ENCODE data around the gene KLHL29.

The KLHL29 gene

DNA sequence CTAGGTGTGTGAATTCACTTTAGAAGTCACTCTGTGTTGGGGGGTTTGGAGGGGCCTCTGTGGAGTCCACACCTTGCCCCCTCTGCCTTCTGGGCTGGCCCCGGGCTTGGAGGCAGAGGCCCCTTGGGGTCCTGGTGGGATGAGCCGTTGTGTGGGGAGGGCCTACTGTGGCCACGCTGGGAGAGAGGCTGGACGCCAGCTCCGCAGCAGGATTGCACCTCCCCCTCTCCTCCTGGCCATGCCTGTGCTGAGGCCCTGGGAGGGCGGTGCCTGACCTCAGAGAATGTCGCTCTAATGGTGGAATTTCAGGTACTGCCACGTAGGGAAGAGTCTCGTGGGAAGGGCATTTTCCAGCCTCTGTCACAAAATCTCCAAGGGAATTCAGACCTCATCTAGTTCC is 304.9 kb downstream of the KLHL29 start:
- DNase-seq = no peak

DNA sequence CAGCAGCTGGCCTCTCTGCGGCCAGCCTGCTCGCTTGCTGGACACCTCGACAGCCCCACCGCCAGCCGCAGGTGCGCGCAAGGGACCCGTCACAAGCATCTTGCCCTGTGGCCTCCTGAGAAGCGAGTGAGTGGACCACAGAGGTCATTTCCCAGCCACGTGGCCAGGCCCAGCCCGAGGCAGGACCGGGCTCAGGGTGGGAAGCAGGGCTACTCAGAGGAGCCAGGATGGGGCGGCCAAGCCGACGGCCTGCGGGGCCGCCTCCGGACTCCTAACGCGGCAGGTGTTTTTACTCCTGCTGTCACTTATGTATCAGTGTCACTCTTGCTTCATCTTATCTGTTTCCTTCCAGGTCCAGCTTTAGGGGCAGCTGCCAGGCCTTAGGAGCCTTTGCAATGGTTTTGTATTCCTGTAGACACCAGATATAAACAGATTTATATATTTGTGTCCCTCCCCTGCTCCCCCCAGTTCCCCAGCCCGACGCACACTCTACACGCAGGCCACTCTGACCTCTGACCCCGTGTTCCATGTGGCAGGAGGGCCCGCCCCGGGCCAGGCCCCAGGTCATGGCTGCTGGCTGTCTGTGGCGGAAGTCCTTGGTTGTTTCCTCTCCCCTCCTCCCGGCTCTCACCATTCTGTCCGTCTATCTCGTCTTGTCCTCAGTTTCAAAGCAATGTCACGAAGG is 305.6 kb downstream of the KLHL29 start:
- DNase-seq = no peak

DNA sequence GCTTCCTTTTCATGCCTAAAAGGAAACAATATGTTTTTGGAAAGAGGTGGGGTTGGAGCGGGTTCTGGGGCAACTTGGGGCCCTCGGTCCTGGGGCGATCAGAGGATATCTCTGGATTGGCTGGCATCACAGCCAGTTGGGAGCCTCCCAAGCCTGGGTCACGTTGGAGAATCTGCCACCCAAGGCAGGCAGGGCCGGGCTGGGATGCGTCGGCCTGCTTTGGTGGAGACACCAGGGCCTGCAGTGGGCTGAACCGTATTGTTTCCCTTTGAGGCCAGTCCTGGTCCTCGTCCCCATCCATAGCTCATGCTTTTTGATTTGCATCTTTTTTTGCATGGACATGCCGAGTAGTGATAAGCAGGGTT is 306.1 kb downstream of the KLHL29 start:
- no peak for DNase-seq

DNA sequence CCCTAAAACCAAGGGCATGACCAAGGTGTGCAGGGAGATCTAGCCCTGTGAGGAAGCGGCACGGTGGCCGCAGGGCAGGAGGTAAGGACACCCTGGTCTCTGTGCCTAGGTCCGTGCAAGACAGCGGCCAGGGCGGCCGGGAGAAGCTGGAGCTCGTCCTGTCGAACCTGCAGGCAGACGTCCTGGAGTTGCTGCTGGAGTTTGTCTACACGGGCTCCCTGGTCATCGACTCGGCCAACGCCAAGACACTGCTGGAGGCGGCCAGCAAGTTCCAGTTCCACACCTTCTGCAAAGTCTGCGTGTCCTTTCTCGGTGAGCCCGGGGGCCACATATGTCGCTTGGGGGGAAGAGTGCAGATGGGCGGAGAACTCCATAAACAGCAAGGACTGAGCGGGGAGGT is 306.6 kb downstream of the KLHL29 start:
- DNase-seq = no peak

DNA sequence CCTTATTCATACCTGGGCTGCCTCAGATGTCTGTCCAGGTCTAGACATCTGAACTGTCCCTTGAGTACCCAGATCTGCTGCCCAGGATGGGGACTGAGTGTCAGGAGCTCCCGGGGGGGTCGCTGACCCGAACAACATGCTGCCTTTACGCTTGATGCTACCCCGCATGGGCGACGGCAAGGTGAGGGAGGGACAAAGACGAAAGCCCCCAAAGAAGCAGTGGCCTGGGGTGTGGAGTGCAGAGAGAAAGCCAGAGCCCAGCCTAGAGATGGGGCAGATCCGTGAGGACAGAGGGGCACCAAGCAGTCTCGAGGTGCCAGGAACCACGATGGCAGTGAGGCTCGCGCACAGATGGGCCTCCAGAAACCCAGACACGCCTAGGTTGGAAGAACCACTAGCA is 307.3 kb downstream of the KLHL29 start:
- DNase-seq = no peak

DNA sequence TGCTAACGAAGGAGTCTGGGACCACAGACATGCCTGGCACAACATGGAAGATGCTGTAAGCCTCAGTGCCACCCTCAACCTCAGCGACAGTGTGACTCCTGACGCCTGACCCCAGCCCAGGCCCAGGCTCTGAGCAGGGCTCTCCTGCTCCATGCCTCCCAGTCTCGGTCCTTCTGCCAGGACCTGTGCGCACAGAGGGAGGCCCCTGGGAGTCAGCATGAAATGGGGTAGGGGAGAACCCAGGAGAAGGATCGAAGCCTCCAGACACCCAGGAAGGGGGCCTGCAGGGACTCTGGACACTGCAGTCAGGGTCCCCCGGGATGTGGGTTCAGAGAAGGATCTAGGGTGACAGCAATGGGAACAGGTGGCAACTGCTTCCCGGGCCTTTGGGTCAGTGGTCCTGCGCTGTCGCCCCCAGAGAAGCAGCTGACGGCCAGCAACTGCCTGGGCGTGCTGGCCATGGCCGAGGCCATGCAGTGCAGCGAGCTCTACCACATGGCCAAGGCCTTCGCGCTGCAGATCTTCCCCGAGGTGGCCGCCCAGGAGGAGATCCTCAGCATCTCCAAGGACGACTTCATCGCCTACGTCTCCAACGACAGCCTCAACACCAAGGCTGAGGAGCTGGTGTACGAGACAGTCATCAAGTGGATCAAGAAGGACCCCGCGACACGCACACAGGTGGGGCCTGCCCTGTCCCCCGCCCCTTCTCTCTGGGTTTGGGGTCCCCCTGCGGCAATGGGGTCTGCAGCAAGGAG is 308.0 kb downstream of the KLHL29 start:
- DNase-seq = no peak

DNA sequence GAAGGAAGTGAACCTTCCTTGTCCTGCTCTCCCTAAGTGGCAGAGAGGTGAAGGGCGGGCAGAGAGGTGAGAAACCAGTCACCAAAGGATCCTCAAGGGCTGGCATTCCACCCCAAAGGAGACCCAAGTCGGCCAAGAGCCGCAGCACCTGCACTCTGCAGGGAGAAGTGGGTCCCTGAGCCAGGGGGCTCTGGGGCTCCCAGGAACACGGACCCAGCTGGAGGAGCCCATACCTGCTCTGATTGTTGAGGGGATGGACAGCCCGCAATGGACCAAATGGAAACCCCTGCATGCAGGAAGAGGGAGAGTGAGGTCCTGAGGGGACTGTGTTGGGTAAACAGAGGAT is 308.6 kb downstream of the KLHL29 start:
- no peak for DNase-seq

DNA sequence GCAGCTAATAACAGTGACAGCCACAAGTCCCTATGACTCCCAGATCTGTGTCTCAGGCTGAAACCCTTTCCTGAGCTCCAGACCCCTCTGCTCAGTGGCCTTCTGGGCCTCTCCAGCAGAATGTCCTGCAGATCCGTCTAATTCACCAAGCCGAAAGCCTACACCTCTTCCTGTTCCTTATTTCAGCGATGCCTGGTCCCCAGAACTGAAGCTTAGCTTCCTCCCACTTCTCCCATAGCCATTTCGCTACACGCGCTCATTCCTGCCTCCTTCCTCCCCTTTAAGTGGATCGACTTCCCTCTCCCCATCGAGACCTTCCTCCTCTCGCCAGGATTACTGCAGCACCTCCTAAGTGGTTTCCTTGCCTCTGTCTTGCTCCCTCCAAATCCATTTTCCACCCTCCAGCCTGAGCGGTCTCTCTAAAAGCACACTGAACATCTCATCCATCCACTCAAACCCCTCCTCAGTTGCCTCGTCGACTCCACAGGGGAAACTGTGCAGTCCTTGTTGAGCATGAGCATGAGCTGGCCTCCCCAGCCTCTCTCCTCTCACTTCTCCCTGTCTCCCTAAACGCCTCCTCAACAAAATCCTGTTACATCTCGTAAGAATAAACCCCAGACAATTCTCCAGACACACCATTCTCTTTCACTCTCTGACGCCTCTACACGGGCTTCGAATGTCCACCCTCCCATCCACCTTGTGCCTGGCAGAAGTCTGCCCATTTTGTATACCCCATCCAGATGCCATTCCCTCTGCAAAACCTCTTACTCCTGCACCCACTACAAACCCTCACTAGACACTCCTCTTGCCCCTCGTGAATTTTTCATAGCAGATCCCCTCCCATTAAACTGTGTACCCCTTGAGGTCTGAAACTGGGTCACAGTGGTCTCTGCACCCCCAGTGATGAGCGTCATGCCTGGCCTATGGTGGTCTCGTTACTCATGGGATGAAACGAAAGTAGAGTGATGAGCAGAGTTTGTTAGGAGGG is 309.4 kb downstream of the KLHL29 start:
- no peak for DNase-seq

DNA sequence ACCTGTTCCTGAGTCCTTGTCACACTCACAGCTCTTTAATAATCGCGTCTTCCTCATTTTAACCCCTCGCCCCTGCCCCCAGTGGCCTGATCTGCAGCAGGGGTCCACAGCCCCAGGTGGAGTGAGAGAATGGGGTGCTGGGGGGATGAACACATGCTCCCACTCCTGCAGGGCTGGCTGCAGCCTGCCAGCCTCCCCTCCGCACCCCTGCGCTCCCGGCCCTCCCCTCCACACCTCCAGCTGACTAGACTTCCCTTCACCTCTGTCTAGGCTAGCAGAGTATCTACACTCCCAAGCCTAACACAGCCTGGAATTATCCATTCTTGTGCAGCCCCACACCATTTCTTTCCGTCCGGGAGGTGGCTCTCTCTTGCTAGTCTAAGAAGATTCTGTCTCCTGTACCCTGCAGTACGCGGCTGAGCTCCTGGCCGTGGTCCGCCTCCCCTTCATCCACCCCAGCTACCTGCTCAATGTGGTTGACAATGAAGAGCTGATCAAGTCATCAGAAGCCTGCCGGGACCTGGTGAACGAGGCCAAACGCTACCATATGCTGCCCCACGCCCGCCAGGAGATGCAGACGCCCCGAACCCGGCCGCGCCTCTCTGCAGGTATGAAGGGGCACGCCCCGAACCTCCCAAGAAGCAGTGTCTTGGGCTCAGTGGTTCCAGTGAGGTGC is 310.4 kb downstream of the KLHL29 start:
- no peak for DNase-seq

DNA sequence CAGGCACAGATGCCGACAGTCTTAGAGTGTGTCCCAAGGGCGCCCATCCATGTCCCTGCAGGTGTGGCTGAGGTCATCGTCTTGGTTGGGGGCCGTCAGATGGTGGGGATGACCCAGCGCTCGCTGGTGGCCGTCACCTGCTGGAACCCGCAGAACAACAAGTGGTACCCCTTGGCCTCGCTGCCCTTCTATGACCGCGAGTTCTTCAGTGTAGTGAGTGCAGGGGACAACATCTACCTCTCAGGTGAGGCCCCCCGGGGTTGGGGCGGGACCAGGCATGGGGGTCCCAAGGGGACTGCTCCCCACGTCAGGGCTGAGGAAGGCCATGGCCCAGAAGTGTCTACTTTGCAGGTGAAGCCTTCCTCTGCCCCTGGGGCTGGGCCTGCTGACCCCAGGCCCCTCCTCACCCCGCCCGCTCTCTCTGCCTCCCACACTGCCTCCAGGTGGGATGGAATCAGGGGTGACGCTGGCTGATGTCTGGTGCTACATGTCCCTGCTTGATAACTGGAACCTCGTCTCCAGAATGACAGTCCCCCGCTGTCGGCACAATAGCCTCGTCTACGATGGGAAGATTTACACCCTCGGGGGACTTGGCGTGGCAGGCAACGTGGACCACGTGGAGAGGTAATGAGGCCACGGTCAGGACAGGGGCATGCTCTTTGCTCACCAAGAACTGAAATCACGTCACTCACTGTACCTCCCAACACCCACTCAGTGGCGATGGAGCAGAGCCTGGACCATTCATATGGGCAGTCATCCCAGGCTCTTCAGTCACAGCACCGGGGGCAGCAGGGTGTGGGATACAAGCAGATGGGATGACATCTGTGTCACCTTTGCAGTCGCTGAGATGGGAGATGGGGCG is 311.1 kb downstream of the KLHL29 start:
- DNase-seq = no peak

DNA sequence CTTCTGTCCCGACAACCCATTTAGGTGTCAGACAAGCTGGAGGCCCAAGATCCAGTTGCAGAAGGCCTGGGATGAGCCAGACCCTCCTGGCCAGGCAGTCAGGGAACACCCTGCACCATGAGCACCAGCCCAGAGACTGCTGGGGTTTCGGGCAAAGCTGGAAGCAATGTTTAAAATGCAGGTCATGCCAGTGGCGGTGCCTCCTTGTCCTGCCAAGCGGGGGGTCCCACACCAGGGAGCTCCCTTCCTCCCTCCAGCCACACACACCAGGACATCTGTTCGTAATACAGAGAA is 311.7 kb downstream of the KLHL29 start:
- DNase-seq = no peak

DNA sequence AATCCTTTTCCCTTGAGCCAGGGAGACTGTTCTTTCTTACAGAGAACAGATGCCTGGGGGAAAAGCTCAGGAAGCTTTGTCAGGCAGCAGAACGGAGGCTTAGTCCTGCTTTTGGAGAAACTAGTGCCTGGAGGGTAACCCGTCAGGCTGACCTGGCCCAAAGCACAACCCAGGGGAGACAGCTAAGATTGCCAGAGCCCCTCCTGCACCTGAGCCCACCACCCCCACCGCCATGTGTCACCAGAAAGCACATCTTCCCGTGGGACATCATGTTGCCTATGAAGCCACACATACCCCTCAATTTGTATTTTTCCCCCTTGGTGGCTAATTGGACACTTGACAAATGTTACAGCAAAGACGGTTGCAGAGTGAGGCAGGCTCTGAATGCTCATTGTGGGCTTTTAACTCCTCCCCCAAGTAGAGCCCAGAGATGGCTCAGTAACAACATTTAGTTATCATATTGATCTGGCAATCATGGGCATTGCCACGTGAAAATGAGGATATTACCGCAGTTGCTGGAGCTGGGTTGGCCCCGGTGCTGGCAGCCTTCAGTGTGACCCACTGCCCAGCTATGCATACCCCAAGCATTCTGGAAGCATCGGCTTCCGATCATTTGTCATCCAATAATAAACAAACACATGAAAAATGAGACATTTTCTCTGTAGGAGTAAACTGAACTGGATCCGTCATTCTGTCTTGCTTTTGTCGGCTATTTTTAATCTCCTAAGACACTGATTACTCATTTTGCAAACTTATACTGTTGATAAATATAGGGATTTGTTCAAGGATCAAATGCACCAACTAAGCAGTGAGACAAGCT is 312.5 kb downstream of the KLHL29 start:
- no peak for DNase-seq

DNA sequence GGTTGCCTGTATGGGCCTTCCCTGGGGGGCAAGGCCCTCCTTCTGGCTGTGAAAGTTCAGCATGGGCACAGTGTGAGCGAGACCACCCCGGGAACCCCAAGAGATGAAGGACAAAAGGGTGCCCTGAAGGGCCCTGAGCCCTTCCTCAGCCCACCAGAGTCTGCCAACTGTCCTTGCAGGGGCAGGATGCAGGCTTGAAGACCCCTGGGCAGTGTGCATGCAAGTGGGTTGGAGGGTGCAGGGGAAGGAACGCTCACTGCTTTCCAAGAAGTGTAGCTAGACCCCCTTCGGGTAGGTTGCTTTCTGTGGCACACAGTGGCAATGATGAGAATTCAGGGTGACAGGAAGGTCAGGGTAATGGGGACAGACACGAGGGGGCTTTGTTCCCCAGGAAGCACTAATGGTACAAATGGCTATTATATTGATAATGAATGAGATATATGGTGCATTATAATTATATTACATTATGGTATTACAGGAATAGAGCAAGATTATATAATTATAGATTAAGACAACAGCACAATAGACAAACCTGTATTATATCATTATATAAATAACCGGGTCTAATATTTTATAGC is 313.2 kb downstream of the KLHL29 start:
- DNase-seq = no peak

DNA sequence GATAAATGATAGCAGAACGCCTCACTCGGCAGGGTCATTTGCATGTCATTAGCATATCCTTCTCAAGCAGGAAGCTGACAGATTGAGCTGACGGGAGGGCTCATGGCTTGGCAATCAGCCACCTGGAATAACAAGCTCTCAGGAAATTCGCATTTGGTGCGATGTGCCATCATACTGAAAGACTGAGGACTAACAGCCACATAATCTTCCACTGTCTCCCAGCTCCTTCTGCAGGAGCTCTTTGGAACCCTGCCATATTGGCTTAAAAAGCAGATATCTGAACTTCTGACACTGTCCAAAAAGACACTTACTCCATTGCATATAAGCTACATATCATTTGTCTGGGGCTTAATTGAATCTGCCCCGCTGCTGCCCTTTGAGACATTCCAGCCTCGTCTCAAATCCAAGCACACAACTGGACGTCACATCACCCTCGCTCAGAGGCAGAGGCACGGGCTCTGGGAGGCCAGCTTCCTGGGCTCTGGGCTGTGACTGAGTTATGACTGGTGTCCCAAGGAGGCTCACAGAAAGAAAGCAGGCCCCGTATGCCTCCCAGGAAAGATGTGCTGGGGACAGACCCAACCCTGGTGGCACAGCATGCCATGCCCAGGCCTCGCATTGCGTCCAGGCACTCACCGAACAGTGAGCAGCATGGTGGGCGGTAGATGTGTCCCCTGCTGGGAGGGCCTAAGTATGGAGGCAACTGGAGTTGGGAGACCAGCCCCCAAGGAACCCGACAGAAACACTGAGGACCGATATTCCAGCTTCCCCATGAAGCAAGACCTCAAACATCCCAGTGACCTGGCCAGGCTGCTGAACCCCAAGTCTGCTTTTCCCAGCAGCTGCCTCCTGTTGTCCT is 314.0 kb downstream of the KLHL29 start:
- no peak for DNase-seq

DNA sequence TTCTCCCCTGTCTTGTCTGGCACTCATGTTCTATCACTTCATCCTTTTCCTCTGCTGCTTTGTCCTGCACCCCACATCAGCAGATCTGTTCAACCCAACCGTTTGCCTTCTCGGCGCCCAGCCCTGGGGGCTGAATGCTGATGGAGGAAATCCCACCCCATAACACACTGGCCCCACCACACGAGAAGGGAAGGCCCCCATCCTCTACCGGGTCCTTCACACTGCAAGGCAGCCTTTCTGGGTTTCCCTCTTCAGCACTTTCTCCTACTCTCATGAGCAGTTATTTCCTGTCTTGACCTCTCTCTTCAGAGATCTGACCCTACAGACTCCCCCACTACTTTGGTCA is 314.6 kb downstream of the KLHL29 start:
- DNase-seq = no peak

DNA sequence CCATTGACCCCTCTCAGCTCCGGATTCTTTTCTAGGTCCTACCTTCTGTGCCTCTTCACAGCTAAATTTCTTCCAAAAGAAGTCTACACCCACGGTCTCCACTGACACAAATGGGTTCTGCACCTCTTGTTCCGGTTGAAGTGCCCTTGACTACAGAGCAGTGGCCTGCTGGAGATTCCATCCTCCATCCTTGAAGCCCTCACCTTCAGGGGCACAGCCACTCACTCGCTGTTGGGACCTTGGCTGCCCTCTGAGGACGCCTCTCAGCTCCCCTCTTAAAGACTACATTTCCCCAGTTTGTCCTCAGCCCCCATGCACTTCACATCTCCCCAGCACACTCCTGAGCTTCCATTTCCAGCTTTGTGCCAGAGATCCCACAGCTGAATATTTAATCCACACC is 315.6 kb downstream of the KLHL29 start:
- DNase-seq = no peak

DNA sequence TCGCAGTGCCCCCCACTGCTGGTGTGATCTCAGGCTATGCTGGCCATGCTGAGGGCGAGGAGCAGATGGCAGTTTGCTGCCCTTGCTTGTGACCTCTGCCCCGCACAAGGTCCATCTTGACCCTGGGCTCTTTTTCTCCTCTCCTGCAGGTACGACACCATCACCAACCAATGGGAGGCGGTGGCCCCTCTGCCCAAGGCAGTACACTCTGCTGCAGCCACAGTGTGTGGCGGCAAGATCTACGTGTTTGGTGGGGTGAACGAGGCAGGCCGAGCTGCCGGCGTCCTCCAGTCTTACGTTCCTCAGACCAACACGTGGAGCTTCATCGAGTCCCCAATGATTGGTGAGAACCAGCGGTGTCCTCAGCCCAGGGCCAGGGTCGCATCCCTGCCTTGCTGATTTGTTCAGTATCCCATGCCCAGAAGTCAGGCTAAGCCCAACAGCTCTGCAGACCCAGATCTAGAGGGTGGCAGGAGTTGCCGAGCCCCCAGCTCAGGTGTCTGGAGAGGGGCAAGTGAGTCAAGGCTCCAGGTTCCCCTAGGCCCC is 318.1 kb downstream of the KLHL29 start:
- no peak for DNase-seq

DNA sequence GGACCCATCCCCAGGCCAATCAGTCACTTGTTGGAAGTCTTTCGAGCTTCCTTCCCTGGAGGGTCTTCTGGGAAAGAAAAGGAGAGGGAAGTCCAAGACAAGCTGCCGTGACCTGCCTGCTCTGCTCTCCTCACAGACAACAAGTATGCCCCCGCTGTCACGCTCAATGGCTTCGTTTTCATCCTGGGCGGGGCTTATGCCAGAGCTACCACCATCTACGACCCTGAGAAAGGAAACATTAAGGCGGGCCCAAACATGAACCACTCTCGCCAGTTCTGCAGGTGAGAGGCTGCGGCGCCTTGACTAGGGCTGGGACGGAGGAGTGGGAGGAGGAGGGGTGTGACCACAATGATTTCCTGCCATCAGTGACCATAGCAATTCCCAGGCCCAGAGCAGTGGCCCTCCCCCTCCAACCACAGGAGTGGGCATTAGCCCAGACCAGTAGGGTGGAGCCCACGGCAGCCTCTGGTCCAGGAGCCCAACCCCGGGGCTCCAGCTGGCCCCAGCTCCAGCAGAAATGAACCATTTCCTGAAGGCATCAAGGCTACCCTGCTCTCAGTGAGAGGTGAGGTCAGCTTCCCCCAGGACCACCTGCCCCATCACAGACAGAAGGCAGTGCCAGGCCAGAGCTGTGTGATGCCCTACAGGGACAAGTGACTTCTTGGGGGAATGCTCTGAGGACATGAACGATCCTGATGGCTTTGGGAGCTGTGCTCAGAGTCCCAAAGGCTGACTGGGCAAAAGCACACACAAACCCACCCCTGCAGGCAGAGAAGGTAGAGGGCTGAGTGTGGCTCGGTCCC is 318.8 kb downstream of the KLHL29 start:
- DNase-seq = no peak

Measured in activated CD4-positive, alpha-beta T cell treated with anti-CD3 and anti-CD28 coated beads, Interleukin-10, Interleukin-2, amounts not matched to agents 100 ng/mL and 50 ng/mL, durations not matched to agents 16 hours and 8 hours (primary cell).